Measurements from ENCODE around the gene MAP2. TPM values are rescaled to one million over a fixed set of nuclear protein-coding genes. Genes with fewer than 3 reads are reported as not detected.

Gene MAP2
- total and polyA plus RNA-seq, 7 experiments from 2014 or later, result 0.38 to 0.89 (median 0.47) TPM; not detected in 3

GRCh38 chr2:209460151-209460761 lies 36.4 kb downstream of the MAP2 start:
- intact Hi-C loops (cut with micrococcal nuclease), result no loop called here
- ChIA-PET POLR2A (no interaction called here), CTCF (no interaction called here)

GRCh38 chr2:209463226-209463625 lies 39.4 kb downstream of the MAP2 start:
- H3K4me1 Mint-ChIP-seq, result no peaks in the 10 kb centered on the region
- Histone ChIP-seq H3K36me3 (ENCODE audit: control insufficient read depth in 2 of 3, insufficient read depth in 3 of 3, low read length in 3 of 3) (no peaks in the 10 kb centered on the region), H3K27me3 (ENCODE audit: control insufficient read depth in 2 of 2, insufficient read depth in 2 of 2, low read length in 2 of 2) (no peaks in the 10 kb centered on the region), H3K27ac (ENCODE audit: low read depth, low read length) (no peak overlapping the region), H3K9me3 (ENCODE audit: control insufficient read depth in 2 of 3, low read length in 3 of 3) (no peaks in the 10 kb centered on the region), H3K4me1 (ENCODE audit: control insufficient read depth in 2 of 2, insufficient read depth in 2 of 2, low read length in 2 of 2) (no peaks in the 10 kb centered on the region), H3K4me3 (ENCODE audit: low read length) (no peak overlapping the region)
- H3K4me3 Mint-ChIP-seq, result no peak overlapping the region
- no peaks in the 10 kb centered on the region for H3K27me3 Mint-ChIP-seq
- DNase-seq (no peak), ATAC-seq (no peak)
- H3K9me3 Mint-ChIP-seq, result peaks cover 0 to 6% (median 0%) of the 10 kb centered on the region in 11 donors
- H3K36me3 Mint-ChIP-seq, result no peaks in the 10 kb centered on the region
- H3K27ac Mint-ChIP-seq, result no peak overlapping the region
- intact Hi-C loops (cut with micrococcal nuclease), result no loop called here
- ChIA-PET CTCF (no interaction called here), POLR2A (no interaction called here)

More at GRCh38 chr2:209460151-209460761, 36.4 kb downstream of the MAP2 start:
- no peaks in the 10 kb centered on the region for H3K27me3 ChIP-seq (ENCODE audit: control insufficient read depth in 2 of 2, insufficient read depth in 2 of 2, low read length in 2 of 2)
- no peaks in the 10 kb centered on the region for H3K36me3 ChIP-seq (ENCODE audit: control insufficient read depth in 2 of 3, insufficient read depth in 3 of 3, low read length in 3 of 3)
- no peak overlapping the region for H3K27ac Mint-ChIP-seq
- DNase-seq (no peak), ATAC-seq (no peak)
- no peaks in the 10 kb centered on the region for H3K4me1 ChIP-seq (ENCODE audit: control insufficient read depth in 2 of 2, insufficient read depth in 2 of 2, low read length in 2 of 2)
- H3K27ac ChIP-seq (ENCODE audit: low read depth, low read length), result no peak overlapping the region
- no peaks in the 10 kb centered on the region for H3K9me3 ChIP-seq (ENCODE audit: control insufficient read depth in 2 of 3, low read length in 3 of 3)
- no peaks in the 10 kb centered on the region for H3K27me3 Mint-ChIP-seq
- no peaks in the 10 kb centered on the region for H3K36me3 Mint-ChIP-seq
- no peak overlapping the region for H3K4me3 Mint-ChIP-seq
- peaks cover 0 to 3% (median 0%) of the 10 kb centered on the region in 11 donors for H3K9me3 Mint-ChIP-seq
- no peaks in the 10 kb centered on the region for H3K4me1 Mint-ChIP-seq
- H3K4me3 ChIP-seq (ENCODE audit: low read length), result no peak overlapping the region

- H3K4me1 Mint-ChIP-seq, result no peaks in the 10 kb centered on the region
- no peaks in the 10 kb centered on the region for H3K27me3 Mint-ChIP-seq
- no peak overlapping the region for H3K4me3 ChIP-seq (ENCODE audit: low read length)
- H3K4me1 ChIP-seq (ENCODE audit: control insufficient read depth in 2 of 2, insufficient read depth in 2 of 2, low read length in 2 of 2), result no peaks in the 10 kb centered on the region
- DNase-seq (no peak), ATAC-seq (no peak)
- POLR2A ChIA-PET, result no interaction called here
- H3K27me3 ChIP-seq (ENCODE audit: control insufficient read depth in 2 of 2, insufficient read depth in 2 of 2, low read length in 2 of 2), result no peaks in the 10 kb centered on the region
- H3K27ac ChIP-seq (ENCODE audit: low read depth, low read length), result no peak overlapping the region
- H3K27ac Mint-ChIP-seq, result no peak overlapping the region
- H3K36me3 Mint-ChIP-seq, result no peaks in the 10 kb centered on the region
- intact Hi-C loops (cut with micrococcal nuclease), result no loop called here
- H3K9me3 ChIP-seq (ENCODE audit: control insufficient read depth in 2 of 3, low read length in 3 of 3), result no peaks in the 10 kb centered on the region
- H3K4me3 Mint-ChIP-seq, result no peak overlapping the region
- H3K9me3 Mint-ChIP-seq, result peaks cover 0 to 6% (median 0%) of the 10 kb centered on the region in 11 donors
- H3K36me3 ChIP-seq (ENCODE audit: control insufficient read depth in 2 of 3, insufficient read depth in 3 of 3, low read length in 3 of 3), result no peaks in the 10 kb centered on the region
- CTCF ChIA-PET, result no interaction called here
Observed at GRCh38 chr2:209463835-209464234, 40.0 kb downstream of the MAP2 start.

- H3K27ac ChIP-seq (ENCODE audit: low read depth, low read length), result no peak overlapping the region
- no peak overlapping the region for H3K27ac Mint-ChIP-seq
- H3K9me3 ChIP-seq (ENCODE audit: control insufficient read depth in 2 of 3, low read length in 3 of 3), result no peaks in the 10 kb centered on the region
- H3K36me3 ChIP-seq (ENCODE audit: control insufficient read depth in 2 of 3, insufficient read depth in 3 of 3, low read length in 3 of 3), result no peaks in the 10 kb centered on the region
- no peak overlapping the region for H3K4me3 Mint-ChIP-seq
- H3K36me3 Mint-ChIP-seq, result no peaks in the 10 kb centered on the region
- H3K4me3 ChIP-seq (ENCODE audit: low read length), result no peak overlapping the region
- ATAC-seq, result no peak
- peaks cover 0 to 2% (median under 1%) of the 10 kb centered on the region in 7 donors for H3K4me1 Mint-ChIP-seq
- H3K27me3 ChIP-seq (ENCODE audit: control insufficient read depth in 2 of 2, insufficient read depth in 2 of 2, low read length in 2 of 2), result no peaks in the 10 kb centered on the region
- peaks cover 0 to 6% (median 0%) of the 10 kb centered on the region in 11 donors for H3K9me3 Mint-ChIP-seq
- no peaks in the 10 kb centered on the region for H3K4me1 ChIP-seq (ENCODE audit: control insufficient read depth in 2 of 2, insufficient read depth in 2 of 2, low read length in 2 of 2)
- POLR2A ChIA-PET, result no interaction called here
- DNase-seq, result no peak
- peaks cover 0 to 5% (median 0%) of the 10 kb centered on the region in 5 donors for H3K27me3 Mint-ChIP-seq
- intact Hi-C loops (cut with micrococcal nuclease), result no loop called here
- CTCF ChIA-PET, result no interaction called here
Observed at GRCh38 chr2:209468846-209469245, 45.0 kb downstream of the MAP2 start.

GRCh38 chr2:209469481-209469880 lies 45.6 kb downstream of the MAP2 start:
- ChIA-PET POLR2A (no interaction called here), CTCF (no interaction called here)
- Histone ChIP-seq H3K4me3 (ENCODE audit: low read length) (no peak overlapping the region), H3K4me1 (ENCODE audit: control insufficient read depth in 2 of 2, insufficient read depth in 2 of 2, low read length in 2 of 2) (no peaks in the 10 kb centered on the region), H3K36me3 (ENCODE audit: control insufficient read depth in 2 of 3, insufficient read depth in 3 of 3, low read length in 3 of 3) (no peaks in the 10 kb centered on the region), H3K27me3 (ENCODE audit: control insufficient read depth in 2 of 2, insufficient read depth in 2 of 2, low read length in 2 of 2) (no peaks in the 10 kb centered on the region), H3K27ac (ENCODE audit: low read depth, low read length) (no peak overlapping the region), H3K9me3 (ENCODE audit: control insufficient read depth in 2 of 3, low read length in 3 of 3) (no peaks in the 10 kb centered on the region)
- peaks cover 0 to 5% (median 0%) of the 10 kb centered on the region in 5 donors for H3K27me3 Mint-ChIP-seq
- intact Hi-C loops (cut with micrococcal nuclease), result no loop called here
- peaks cover 0 to 6% (median 0%) of the 10 kb centered on the region in 11 donors for H3K9me3 Mint-ChIP-seq
- H3K4me1 Mint-ChIP-seq, result peaks cover 0 to 5% (median 4%) of the 10 kb centered on the region in 7 donors
- no peak for ATAC-seq
- H3K36me3 Mint-ChIP-seq, result no peaks in the 10 kb centered on the region
- H3K4me3 Mint-ChIP-seq, result no peak overlapping the region
- H3K27ac Mint-ChIP-seq, result no peak overlapping the region
- DNase-seq, result no peak

GRCh38 chr2:209470466-209470865 lies 46.6 kb downstream of the MAP2 start:
- Mint-ChIP-seq H3K27ac (no peak overlapping the region), H3K36me3 (no peaks in the 10 kb centered on the region), H3K4me1 (peaks cover 0 to 5% (median 4%) of the 10 kb centered on the region in 7 donors), H3K27me3 (peaks cover 0 to 5% (median 0%) of the 10 kb centered on the region in 5 donors), H3K9me3 (peaks cover 0 to 6% (median 0%) of the 10 kb centered on the region in 11 donors), H3K4me3 (no peak overlapping the region)
- Histone ChIP-seq H3K9me3 (ENCODE audit: control insufficient read depth in 2 of 3, low read length in 3 of 3) (no peaks in the 10 kb centered on the region), H3K27ac (ENCODE audit: low read depth, low read length) (no peak overlapping the region), H3K4me1 (ENCODE audit: control insufficient read depth in 2 of 2, insufficient read depth in 2 of 2, low read length in 2 of 2) (no peaks in the 10 kb centered on the region), H3K27me3 (ENCODE audit: control insufficient read depth in 2 of 2, insufficient read depth in 2 of 2, low read length in 2 of 2) (no peaks in the 10 kb centered on the region), H3K4me3 (ENCODE audit: low read length) (no peak overlapping the region), H3K36me3 (ENCODE audit: control insufficient read depth in 2 of 3, insufficient read depth in 3 of 3, low read length in 3 of 3) (no peaks in the 10 kb centered on the region)
- intact Hi-C loops (cut with micrococcal nuclease), result no loop called here
- no peak for DNase-seq
- CTCF ChIA-PET, result no interaction called here
- no peak for ATAC-seq
- POLR2A ChIA-PET, result no interaction called here

GRCh38 chr2:209471037-209471436 lies 47.2 kb downstream of the MAP2 start:
- Mint-ChIP-seq H3K4me3 (no peak overlapping the region), H3K9me3 (peaks cover 0 to 6% (median 0%) of the 10 kb centered on the region in 11 donors), H3K36me3 (no peaks in the 10 kb centered on the region), H3K4me1 (peaks cover 0 to 5% (median 4%) of the 10 kb centered on the region in 7 donors), H3K27me3 (peaks cover 0 to 5% (median 0%) of the 10 kb centered on the region in 5 donors), H3K27ac (no peak overlapping the region)
- no peaks in the 10 kb centered on the region for H3K4me1 ChIP-seq (ENCODE audit: control insufficient read depth in 2 of 2, insufficient read depth in 2 of 2, low read length in 2 of 2)
- DNase-seq (no peak), ATAC-seq (no peak)
- ChIA-PET CTCF (no interaction called here), POLR2A (no interaction called here)
- H3K4me3 ChIP-seq (ENCODE audit: low read length), result no peak overlapping the region
- no peaks in the 10 kb centered on the region for H3K27me3 ChIP-seq (ENCODE audit: control insufficient read depth in 2 of 2, insufficient read depth in 2 of 2, low read length in 2 of 2)
- intact Hi-C loops (cut with micrococcal nuclease), result no loop called here
- no peaks in the 10 kb centered on the region for H3K9me3 ChIP-seq (ENCODE audit: control insufficient read depth in 2 of 3, low read length in 3 of 3)
- no peak overlapping the region for H3K27ac ChIP-seq (ENCODE audit: low read depth, low read length)
- no peaks in the 10 kb centered on the region for H3K36me3 ChIP-seq (ENCODE audit: control insufficient read depth in 2 of 3, insufficient read depth in 3 of 3, low read length in 3 of 3)
